ENCODE measurements around the gene HAGHL.

The HAGHL gene, protein sequence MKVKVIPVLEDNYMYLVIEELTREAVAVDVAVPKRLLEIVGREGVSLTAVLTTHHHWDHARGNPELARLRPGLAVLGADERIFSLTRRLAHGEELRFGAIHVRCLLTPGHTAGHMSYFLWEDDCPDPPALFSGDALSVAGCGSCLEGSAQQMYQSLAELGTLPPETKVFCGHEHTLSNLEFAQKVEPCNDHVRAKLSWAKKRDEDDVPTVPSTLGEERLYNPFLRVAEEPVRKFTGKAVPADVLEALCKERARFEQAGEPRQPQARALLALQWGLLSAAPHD

DNA sequence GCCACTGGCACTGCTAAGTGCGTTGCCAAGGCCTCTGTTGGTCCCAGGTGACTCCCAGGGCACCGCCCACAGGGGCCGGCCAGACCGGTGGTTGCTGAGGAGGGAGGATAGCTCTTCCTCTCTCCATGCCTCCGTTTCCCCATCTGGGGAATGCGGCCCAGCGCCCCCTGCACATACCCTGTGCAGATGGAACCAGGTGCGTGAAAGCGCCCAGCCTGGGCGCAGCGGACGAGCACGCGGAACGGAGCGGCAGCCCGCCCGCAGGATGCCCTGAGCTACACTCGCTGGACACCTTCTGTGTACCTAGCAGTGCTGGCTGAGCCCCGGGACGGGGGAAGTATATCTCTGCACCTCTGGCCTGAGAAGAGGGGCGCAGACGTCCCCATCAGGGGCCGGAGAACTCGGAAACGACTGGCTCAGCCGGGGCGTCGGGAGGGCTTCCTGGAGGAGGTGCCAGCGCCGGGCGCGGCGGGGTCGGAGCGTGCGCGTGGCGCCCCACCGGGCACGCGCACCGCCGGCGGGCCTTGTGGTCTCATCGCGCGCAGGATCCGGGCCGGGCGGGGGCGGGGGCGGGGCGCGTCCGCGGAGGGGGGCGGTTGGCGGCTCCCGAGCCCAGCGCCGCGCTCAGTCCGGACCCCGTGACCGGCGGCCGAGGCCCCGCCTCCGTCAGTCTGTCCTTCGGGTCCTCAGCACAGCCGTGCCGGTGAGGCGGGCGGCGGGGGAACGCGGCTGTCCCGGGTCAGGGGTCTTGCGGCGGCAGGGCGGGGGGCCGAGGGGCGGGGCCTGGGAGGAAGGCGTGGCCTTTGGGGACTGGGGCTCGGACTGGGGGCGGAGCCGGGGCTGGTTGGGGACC is at the start of gene HAGHL, which contains the start of gene CCDC78:
Gene HAGHL (plus strand): TSS at position 669 of the 853 bp plus-strand sequence. CDS start 404 bp downstream, outside the sequence.
Gene CCDC78 (minus strand): TSS at position 6 of the 853 bp plus-strand sequence. CDS start 76 bp downstream, outside the sequence.
- ATAC-seq, result peak; percentile 25
- no peak for TF ChIP-seq SNAI2 (CRISPR knock-in tag; IDR thresholded peaks at IDR 0.05)
- TF ChIP-seq ZFP3 (CRISPR knock-in tag; IDR thresholded peaks at IDR 0.05), result peak; percentile 85

DNA sequence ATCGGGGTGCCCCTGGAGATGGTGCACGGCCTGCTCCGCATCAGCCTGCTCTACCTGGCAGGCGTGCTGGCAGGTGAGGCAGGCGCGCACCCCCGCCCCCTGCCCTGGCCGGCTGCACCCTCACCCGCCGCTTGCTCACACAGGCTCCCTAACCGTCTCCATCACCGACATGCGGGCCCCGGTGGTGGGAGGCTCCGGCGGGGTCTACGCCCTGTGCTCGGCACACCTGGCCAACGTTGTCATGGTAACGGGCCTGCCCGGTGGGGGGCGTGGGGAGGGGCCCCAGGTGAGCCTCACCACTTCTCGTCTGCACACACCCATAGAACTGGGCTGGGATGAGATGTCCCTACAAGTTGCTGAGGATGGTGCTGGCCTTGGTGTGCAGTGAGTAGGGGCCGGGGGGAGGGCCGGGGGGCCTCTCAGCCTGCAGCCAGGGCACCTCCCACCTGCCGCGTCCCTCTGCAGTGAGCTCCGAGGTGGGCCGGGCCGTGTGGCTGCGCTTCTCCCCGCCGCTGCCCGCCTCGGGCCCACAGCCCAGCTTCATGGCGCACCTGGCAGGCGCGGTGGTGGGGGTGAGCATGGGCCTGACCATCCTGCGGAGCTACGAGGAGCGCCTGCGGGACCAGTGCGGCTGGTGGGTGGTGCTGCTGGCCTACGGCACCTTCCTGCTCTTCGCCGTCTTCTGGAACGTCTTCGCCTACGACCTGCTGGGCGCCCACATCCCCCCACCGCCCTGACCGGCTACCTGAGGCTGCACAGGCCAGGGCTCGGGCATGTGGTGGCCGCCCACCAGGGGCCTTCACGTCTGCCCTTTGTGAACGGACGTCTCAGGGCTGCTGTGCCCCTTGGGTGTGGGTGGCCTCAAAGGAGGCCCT is 49.4 kb upstream of the HAGHL start:
- TF ChIP-seq SNAI2 (CRISPR knock-in tag; IDR thresholded peaks at IDR 0.05), result no peak
- TF ChIP-seq ZC3H10 (CRISPR knock-in tag; IDR thresholded peaks at IDR 0.05), result no peak
- no peak for TF ChIP-seq BACH2 (CRISPR knock-in tag; IDR thresholded peaks at IDR 0.05; ENCODE audit: borderline replicate concordance)
- TF ChIP-seq, protein P1, sequence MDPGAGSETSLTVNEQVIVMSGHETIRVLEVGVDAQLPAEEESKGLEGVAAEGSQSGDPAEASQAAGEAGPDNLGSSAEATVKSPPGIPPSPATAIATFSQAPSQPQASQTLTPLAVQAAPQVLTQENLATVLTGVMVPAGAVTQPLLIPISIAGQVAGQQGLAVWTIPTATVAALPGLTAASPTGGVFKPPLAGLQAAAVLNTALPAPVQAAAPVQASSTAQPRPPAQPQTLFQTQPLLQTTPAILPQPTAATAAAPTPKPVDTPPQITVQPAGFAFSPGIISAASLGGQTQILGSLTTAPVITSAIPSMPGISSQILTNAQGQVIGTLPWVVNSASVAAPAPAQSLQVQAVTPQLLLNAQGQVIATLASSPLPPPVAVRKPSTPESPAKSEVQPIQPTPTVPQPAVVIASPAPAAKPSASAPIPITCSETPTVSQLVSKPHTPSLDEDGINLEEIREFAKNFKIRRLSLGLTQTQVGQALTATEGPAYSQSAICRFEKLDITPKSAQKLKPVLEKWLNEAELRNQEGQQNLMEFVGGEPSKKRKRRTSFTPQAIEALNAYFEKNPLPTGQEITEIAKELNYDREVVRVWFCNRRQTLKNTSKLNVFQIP (CRISPR knock-in tag; IDR thresholded peaks at IDR 0.05; ENCODE audit: borderline replicate concordance, low read depth), result no peak
- no peak for TF ChIP-seq ARNTL (CRISPR knock-in tag; IDR thresholded peaks at IDR 0.05; ENCODE audit: borderline replicate concordance, low read depth)
- TF ChIP-seq, protein P2, sequence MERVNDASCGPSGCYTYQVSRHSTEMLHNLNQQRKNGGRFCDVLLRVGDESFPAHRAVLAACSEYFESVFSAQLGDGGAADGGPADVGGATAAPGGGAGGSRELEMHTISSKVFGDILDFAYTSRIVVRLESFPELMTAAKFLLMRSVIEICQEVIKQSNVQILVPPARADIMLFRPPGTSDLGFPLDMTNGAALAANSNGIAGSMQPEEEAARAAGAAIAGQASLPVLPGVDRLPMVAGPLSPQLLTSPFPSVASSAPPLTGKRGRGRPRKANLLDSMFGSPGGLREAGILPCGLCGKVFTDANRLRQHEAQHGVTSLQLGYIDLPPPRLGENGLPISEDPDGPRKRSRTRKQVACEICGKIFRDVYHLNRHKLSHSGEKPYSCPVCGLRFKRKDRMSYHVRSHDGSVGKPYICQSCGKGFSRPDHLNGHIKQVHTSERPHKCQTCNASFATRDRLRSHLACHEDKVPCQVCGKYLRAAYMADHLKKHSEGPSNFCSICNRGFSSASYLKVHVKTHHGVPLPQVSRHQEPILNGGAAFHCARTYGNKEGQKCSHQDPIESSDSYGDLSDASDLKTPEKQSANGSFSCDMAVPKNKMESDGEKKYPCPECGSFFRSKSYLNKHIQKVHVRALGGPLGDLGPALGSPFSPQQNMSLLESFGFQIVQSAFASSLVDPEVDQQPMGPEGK (CRISPR knock-in tag; IDR thresholded peaks at IDR 0.05; ENCODE audit: borderline replicate concordance), result no peak
- no peak for TF ChIP-seq ISL1 (CRISPR knock-in tag; IDR thresholded peaks at IDR 0.05)
- no peak for TF ChIP-seq ZFP3 (CRISPR knock-in tag; IDR thresholded peaks at IDR 0.05)
- no peak for TF ChIP-seq GLIS3 (CRISPR knock-in tag; IDR thresholded peaks at IDR 0.05)
- no peak for TF ChIP-seq TOX (CRISPR knock-in tag; IDR thresholded peaks at IDR 0.05; ENCODE audit: borderline replicate concordance)
- TF ChIP-seq TCF4 (CRISPR knock-in tag; IDR thresholded peaks at IDR 0.05; ENCODE audit: borderline replicate concordance), result no peak
- TF ChIP-seq ZNF565 (CRISPR knock-in tag; conservative IDR thresholded peaks at IDR 0.05; ENCODE audit: low read depth), result no peak
- TF ChIP-seq RARB (CRISPR knock-in tag; IDR thresholded peaks at IDR 0.05), result no peak
- no peak for TF ChIP-seq ZFP30 (CRISPR knock-in tag; IDR thresholded peaks at IDR 0.05)
- TF ChIP-seq, protein P3, sequence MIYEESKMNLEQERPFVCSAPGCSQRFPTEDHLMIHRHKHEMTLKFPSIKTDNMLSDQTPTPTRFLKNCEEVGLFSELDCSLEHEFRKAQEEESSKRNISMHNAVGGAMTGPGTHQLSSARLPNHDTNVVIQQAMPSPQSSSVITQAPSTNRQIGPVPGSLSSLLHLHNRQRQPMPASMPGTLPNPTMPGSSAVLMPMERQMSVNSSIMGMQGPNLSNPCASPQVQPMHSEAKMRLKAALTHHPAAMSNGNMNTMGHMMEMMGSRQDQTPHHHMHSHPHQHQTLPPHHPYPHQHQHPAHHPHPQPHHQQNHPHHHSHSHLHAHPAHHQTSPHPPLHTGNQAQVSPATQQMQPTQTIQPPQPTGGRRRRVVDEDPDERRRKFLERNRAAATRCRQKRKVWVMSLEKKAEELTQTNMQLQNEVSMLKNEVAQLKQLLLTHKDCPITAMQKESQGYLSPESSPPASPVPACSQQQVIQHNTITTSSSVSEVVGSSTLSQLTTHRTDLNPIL (CRISPR knock-in tag; IDR thresholded peaks at IDR 0.05; ENCODE audit: low read depth), result no peak
- no peak for TF ChIP-seq PPARA (CRISPR knock-in tag; IDR thresholded peaks at IDR 0.05; ENCODE audit: borderline replicate concordance)
- no peak for ATAC-seq

DNA sequence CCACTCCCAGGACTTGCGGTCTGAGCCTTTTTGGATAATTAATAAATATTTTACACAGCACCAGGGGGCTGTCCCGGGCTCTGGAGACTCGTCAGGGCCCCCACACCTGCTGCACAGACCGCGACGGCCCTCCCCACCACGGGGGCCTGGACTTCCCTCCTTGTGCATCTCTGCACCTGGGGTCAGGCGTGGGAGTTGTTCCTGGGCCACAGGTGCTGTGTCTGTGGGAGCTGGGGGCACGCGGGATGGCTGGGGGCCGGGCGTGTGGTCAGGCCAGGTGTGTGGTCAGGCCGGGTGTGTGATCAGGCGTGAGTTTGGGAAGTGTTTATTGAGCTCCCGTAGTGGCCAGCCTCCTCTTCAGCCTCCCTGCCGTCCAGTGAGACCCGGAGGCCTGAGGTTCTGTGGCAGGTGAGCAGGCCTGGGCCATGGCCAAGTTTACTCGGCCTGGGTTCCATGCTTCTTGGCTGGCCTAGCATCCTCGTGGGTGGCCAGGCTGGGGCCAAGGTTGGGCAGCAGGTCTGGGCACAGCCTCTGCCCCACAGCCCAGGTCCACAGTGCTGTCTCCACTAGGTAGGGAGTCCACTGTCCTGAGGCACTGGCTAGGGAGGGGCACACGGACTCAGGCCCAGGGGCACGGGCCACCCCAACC is 48.6 kb upstream of the HAGHL start:
- TF ChIP-seq, protein P4, sequence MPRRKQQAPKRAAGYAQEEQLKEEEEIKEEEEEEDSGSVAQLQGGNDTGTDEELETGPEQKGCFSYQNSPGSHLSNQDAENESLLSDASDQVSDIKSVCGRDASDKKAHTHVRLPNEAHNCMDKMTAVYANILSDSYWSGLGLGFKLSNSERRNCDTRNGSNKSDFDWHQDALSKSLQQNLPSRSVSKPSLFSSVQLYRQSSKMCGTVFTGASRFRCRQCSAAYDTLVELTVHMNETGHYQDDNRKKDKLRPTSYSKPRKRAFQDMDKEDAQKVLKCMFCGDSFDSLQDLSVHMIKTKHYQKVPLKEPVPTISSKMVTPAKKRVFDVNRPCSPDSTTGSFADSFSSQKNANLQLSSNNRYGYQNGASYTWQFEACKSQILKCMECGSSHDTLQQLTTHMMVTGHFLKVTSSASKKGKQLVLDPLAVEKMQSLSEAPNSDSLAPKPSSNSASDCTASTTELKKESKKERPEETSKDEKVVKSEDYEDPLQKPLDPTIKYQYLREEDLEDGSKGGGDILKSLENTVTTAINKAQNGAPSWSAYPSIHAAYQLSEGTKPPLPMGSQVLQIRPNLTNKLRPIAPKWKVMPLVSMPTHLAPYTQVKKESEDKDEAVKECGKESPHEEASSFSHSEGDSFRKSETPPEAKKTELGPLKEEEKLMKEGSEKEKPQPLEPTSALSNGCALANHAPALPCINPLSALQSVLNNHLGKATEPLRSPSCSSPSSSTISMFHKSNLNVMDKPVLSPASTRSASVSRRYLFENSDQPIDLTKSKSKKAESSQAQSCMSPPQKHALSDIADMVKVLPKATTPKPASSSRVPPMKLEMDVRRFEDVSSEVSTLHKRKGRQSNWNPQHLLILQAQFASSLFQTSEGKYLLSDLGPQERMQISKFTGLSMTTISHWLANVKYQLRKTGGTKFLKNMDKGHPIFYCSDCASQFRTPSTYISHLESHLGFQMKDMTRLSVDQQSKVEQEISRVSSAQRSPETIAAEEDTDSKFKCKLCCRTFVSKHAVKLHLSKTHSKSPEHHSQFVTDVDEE (CRISPR knock-in tag; IDR thresholded peaks at IDR 0.05), result no peak
- no peak for TF ChIP-seq GLIS3 (CRISPR knock-in tag; IDR thresholded peaks at IDR 0.05)
- ATAC-seq, result no peak

Measured in SK-N-SH treated with all-trans-retinoic acid at 6 μM for 48 hours (cell line).